ENCODE measurements around the gene NLRP9.

- TF ChIP-seq CTCF (CRISPR knock-in tag; IDR thresholded peaks at IDR 0.05) (no peak), RAD21 (CRISPR knock-in tag; IDR thresholded peaks at IDR 0.05) (no peak), TCF7L2 (IDR thresholded peaks at IDR 0.05; ENCODE audit: low read depth, low read length) (no peak), RFX5 (IDR thresholded peaks at IDR 0.05; ENCODE audit: low read depth, low read length) (no peak), ZNF768 (CRISPR knock-in tag; IDR thresholded peaks at IDR 0.05) (no peak), ZNF350 (CRISPR knock-in tag; IDR thresholded peaks at IDR 0.05; ENCODE audit: borderline replicate concordance, low read depth) (no peak), ATF2 (CRISPR knock-in tag; IDR thresholded peaks at IDR 0.05) (no peak), RELA (CRISPR knock-in tag; IDR thresholded peaks at IDR 0.05) (no peak), ZNF576 (CRISPR knock-in tag; IDR thresholded peaks at IDR 0.05) (no peak), CSRNP1 (CRISPR knock-in tag; IDR thresholded peaks at IDR 0.05) (no peak), ADNP (CRISPR knock-in tag; IDR thresholded peaks at IDR 0.05) (no peak), CHD2 (IDR thresholded peaks at IDR 0.05; ENCODE audit: low read depth, low read length) (no peak), ARNT (IDR thresholded peaks at IDR 0.05) (no peak)
Measured at GRCh38 chr19:55686311-55687050, 51.7 kb downstream of the NLRP9 start.
